Sigmoid colon (tissue), 4 donors: ENCODE results near the gene DOCK1.

Experiments
- CTCF ChIP-seq, 4 experiments: fragments of 450-650 bp in 3 of 4; fragments of 200-600 bp in 1 of 4; IDR thresholded peaks; one replicate each; pipeline ENCODE4 v1.5.1; 2016 to 2019; ENCODE audit warnings: antibody characterized with exemption in 4 of 4, mild to moderate bottlenecking in 3 of 4, moderate library complexity in 2 of 4
- EP300 ChIP-seq, 4 donors: sonication (generic); formaldehyde crosslinking; IDR thresholded peaks; one replicate each; pipeline ENCODE4 v1.6.1; 2017; ENCODE audit warnings: antibody characterized with exemption in 4 of 4

GRCh38 chr10:127420138-127420684 lies 515.0 kb downstream of the DOCK1 start:
- TF ChIP-seq CTCF (IDR thresholded peaks at IDR 0.05) = no peak
- TF ChIP-seq EP300 (IDR thresholded peaks at IDR 0.05) = no peak
